Stimulated activated naive CD8-positive, alpha-beta T cell treated with anti-CD3 and anti-CD28 coated beads, Interleukin-15, amount 100 ng/mL, for 72 hours (primary cell): Measurements from ENCODE around the gene RPL3.
"Not testable (repeated sequence)": the region's sequence is repeated elsewhere in the genome, so short reads cannot be mapped to it uniquely, and the experiment has no call there.

Experiments
- ATAC-seq: fragments of 150-1000 bp; cut with Tn5 transposase; 2 replicates; pipeline ENCODE4 v1.10.0; 2021; ENCODE audit warnings: mild to moderate bottlenecking, moderate library complexity
- DNase-seq, 2 donors: peaks; one replicate each; pipeline ENCODE4 v3.0.0; 2021 to 2022
- H3K27ac Mint-ChIP-seq, 2 donors: one replicate each; pipeline ENCODE4 v1.8.0; 2022; ENCODE audit warnings: mild to moderate bottlenecking in 2 of 2, mixed read lengths in 2 of 2, moderate library complexity in 2 of 2
- H3K27me3 Mint-ChIP-seq: one replicate; pipeline ENCODE4 v1.8.0; 2022; ENCODE audit warnings: mixed read lengths
- H3K4me1 Mint-ChIP-seq: one replicate; pipeline ENCODE4 v1.8.0; 2022; ENCODE audit warnings: mild to moderate bottlenecking, mixed read lengths
- H3K4me3 Mint-ChIP-seq, 2 donors: one replicate each; pipeline ENCODE4 v1.8.0; 2022; ENCODE audit warnings: mild to moderate bottlenecking in 2 of 2, mixed read lengths in 2 of 2, moderate library complexity in 1 of 2
- H3K9me3 Mint-ChIP-seq, 2 donors: one replicate each; pipeline ENCODE4 v1.8.0; 2022; ENCODE audit warnings: mixed read lengths in 2 of 2

Gene RPL3

GRCh38 chr22:39357110-39358108, 38.0 kb upstream of the RPL3 start:
- not testable (repeated sequence) for H3K27me3 Mint-ChIP-seq, ATAC-seq, H3K27ac Mint-ChIP-seq, DNase-seq, H3K9me3 Mint-ChIP-seq, H3K4me3 Mint-ChIP-seq, H3K4me1 Mint-ChIP-seq

GRCh38 chr22:39356464-39356863, 37.0 kb upstream of the RPL3 start:
- Mint-ChIP-seq H3K27ac (no peak overlapping the region), H3K4me3 (no peak overlapping the region), H3K9me3 (no peaks in the 10 kb centered on the region)

GRCh38 chr22:39355805-39356204, 36.4 kb upstream of the RPL3 start:
- not testable (repeated sequence) for ATAC-seq, H3K4me3 Mint-ChIP-seq, H3K9me3 Mint-ChIP-seq, H3K27ac Mint-ChIP-seq, H3K27me3 Mint-ChIP-seq, DNase-seq
- H3K4me1 Mint-ChIP-seq, result peaks cover 13% of the 10 kb centered on the region

More at GRCh38 chr22:39356464-39356863, 37.0 kb upstream of the RPL3 start:
- DNase-seq, result no peak
- no peak for ATAC-seq
- peaks cover 7% of the 10 kb centered on the region for H3K4me1 Mint-ChIP-seq
- H3K27me3 Mint-ChIP-seq, result no peaks in the 10 kb centered on the region

- peaks cover 21% of the 10 kb centered on the region for H3K4me1 Mint-ChIP-seq
- no peak overlapping the region for H3K4me3 Mint-ChIP-seq
- no peak overlapping the region for H3K27ac Mint-ChIP-seq
- no peaks in the 10 kb centered on the region for H3K27me3 Mint-ChIP-seq
- no peak for DNase-seq
- no peaks in the 10 kb centered on the region for H3K9me3 Mint-ChIP-seq
- ATAC-seq, result no peak
These were observed 35.7 kb upstream of the RPL3 start for GRCh38 chr22:39355080-39355479.

GRCh38 chr22:39353346-39353745, 33.9 kb upstream of the RPL3 start:
- Mint-ChIP-seq H3K4me3 (no peak overlapping the region), H3K4me1 (peaks cover 32% of the 10 kb centered on the region), H3K9me3 (no peaks in the 10 kb centered on the region), H3K27me3 (no peaks in the 10 kb centered on the region), H3K27ac (no peak overlapping the region)
- ATAC-seq (no peak), DNase-seq (no peak)

- H3K27me3 Mint-ChIP-seq, result no peaks in the 10 kb centered on the region
- DNase-seq, result no peak
- no peaks in the 10 kb centered on the region for H3K9me3 Mint-ChIP-seq
- no peak overlapping the region for H3K4me3 Mint-ChIP-seq
- H3K4me1 Mint-ChIP-seq, result peaks cover 32% of the 10 kb centered on the region
- ATAC-seq, result no peak
- no peak overlapping the region for H3K27ac Mint-ChIP-seq
These were observed 33.0 kb upstream of the RPL3 start for GRCh38 chr22:39352306-39352891.

- H3K9me3 Mint-ChIP-seq, result no peaks in the 10 kb centered on the region
- H3K4me3 Mint-ChIP-seq, result peak overlapping the region in 1 of 2 donors; percentile 80
- peaks cover 32% of the 10 kb centered on the region for H3K4me1 Mint-ChIP-seq
- H3K27me3 Mint-ChIP-seq, result no peaks in the 10 kb centered on the region
- no peak overlapping the region for H3K27ac Mint-ChIP-seq
- DNase-seq, result peak in 1 of 2 donors; percentile 42
- no peak for ATAC-seq
These were observed 32.3 kb upstream of the RPL3 start for GRCh38 chr22:39351689-39352214.

- DNase-seq, result no peak
- ATAC-seq, result no peak
- no peaks in the 10 kb centered on the region for H3K27me3 Mint-ChIP-seq
- H3K9me3 Mint-ChIP-seq, result no peaks in the 10 kb centered on the region
- H3K27ac Mint-ChIP-seq, result no peak overlapping the region
- peaks cover 32% of the 10 kb centered on the region for H3K4me1 Mint-ChIP-seq
- peak overlapping the region; percentile 70 to 80 for H3K4me3 Mint-ChIP-seq
These were observed 31.6 kb upstream of the RPL3 start for GRCh38 chr22:39350757-39351688.

- H3K4me3 Mint-ChIP-seq, result peak within 1 kb of the TSS; percentile 80 to 86
- H3K27me3 Mint-ChIP-seq, result no peaks in the 10 kb centered on the region
- ATAC-seq (peak; percentile 64), DNase-seq (peak in 1 of 2 donors; percentile 24)
- peaks cover 32% of the 10 kb centered on the region for H3K4me1 Mint-ChIP-seq
- peak within 1 kb of the TSS; percentile 41 to 85 for H3K27ac Mint-ChIP-seq
- no peaks in the 10 kb centered on the region for H3K9me3 Mint-ChIP-seq
These were observed 30.7 kb upstream of the RPL3 start, which contains the start of gene SYNGR1 for GRCh38 chr22:39349967-39350726. Gene SYNGR1 (plus strand): TSS chr22:39349991. CDS start chr22:39350011, 20 bp downstream.

GRCh38 chr22:39349506-39349966, 30.1 kb upstream of the RPL3 start:
- peak in 1 of 2 donors; percentile 23 for DNase-seq
- H3K27me3 Mint-ChIP-seq, result no peaks in the 10 kb centered on the region
- peak overlapping the region; percentile 80 to 86 for H3K4me3 Mint-ChIP-seq
- no peaks in the 10 kb centered on the region for H3K9me3 Mint-ChIP-seq
- peaks cover 32% of the 10 kb centered on the region for H3K4me1 Mint-ChIP-seq
- H3K27ac Mint-ChIP-seq, result peak overlapping the region; percentile 41 to 85
- peak; percentile 65 for ATAC-seq

GRCh38 chr22:39348909-39349505, 29.6 kb upstream of the RPL3 start:
- Mint-ChIP-seq H3K27ac (peak overlapping the region; percentile 41 to 85), H3K27me3 (no peaks in the 10 kb centered on the region), H3K4me1 (peaks cover 32% of the 10 kb centered on the region), H3K4me3 (peak overlapping the region; percentile 80 to 86), H3K9me3 (no peaks in the 10 kb centered on the region)
- ATAC-seq, result peak; percentile 24
- peak in 1 of 2 donors; percentile 6 for DNase-seq

- no peak overlapping the region for H3K4me3 Mint-ChIP-seq
- H3K4me1 Mint-ChIP-seq, result peaks cover 20% of the 10 kb centered on the region
- H3K9me3 Mint-ChIP-seq, result no peaks in the 10 kb centered on the region
- no peaks in the 10 kb centered on the region for H3K27me3 Mint-ChIP-seq
- H3K27ac Mint-ChIP-seq, result no peak overlapping the region
- no peak for ATAC-seq
- no peak for DNase-seq
These were observed 25.8 kb upstream of the RPL3 start for GRCh38 chr22:39345231-39345630.

- Mint-ChIP-seq H3K27ac (no peak overlapping the region), H3K4me1 (peaks cover 11% of the 10 kb centered on the region), H3K4me3 (no peak overlapping the region), H3K9me3 (no peaks in the 10 kb centered on the region), H3K27me3 (no peaks in the 10 kb centered on the region)
- DNase-seq (no peak), ATAC-seq (no peak)
These were observed 24.6 kb upstream of the RPL3 start for GRCh38 chr22:39344046-39344390.
